OCI-LY1 (cell line): ENCODE data around the gene PSEN1.
"Not testable (repeated sequence)": the region's sequence is repeated elsewhere in the genome, so short reads cannot be mapped to it uniquely, and the experiment has no call there.

Experiments used
- EZH2 ChIP-seq: fragments of 200-600 bp; sonication (generic), shearing (Covaris generic); IDR thresholded peaks from 2 replicates; pipeline ENCODE4 v1.8.0; 2017; ENCODE audit warnings: borderline replicate concordance, mixed run types, mild to moderate bottlenecking, antibody characterized with exemption, low read length, moderate library complexity, mixed read lengths
- TF ChIP-seq, protein P1 (sequence below): fragments of 200-600 bp; sonication (generic), shearing (Covaris generic); IDR thresholded peaks from 2 replicates; pipeline ENCODE4 v1.5.1; 2017; ENCODE audit warnings: mild to moderate bottlenecking, antibody characterized with exemption, low read length, moderate library complexity, mixed read lengths

DNA sequence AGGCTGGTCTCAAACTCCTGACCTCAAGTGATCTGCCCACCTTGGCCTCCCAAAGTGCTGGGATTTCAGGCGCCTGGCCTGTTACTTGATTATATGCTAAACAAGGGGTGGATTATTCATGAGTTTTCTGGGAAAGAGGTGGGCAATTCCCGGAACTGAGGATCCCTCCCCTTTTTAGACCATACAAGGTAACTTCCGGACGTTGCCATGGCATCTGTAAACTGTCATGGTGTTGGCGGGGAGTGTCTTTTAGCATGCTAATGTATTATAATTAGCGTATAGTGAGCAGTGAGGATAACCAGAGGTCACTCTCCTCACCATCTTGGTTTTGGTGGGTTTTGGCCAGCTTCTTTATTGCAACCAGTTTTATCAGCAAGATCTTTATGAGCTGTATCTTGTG lies 33.5 kb downstream of the PSEN1 start:
- TF ChIP-seq, protein P1, sequence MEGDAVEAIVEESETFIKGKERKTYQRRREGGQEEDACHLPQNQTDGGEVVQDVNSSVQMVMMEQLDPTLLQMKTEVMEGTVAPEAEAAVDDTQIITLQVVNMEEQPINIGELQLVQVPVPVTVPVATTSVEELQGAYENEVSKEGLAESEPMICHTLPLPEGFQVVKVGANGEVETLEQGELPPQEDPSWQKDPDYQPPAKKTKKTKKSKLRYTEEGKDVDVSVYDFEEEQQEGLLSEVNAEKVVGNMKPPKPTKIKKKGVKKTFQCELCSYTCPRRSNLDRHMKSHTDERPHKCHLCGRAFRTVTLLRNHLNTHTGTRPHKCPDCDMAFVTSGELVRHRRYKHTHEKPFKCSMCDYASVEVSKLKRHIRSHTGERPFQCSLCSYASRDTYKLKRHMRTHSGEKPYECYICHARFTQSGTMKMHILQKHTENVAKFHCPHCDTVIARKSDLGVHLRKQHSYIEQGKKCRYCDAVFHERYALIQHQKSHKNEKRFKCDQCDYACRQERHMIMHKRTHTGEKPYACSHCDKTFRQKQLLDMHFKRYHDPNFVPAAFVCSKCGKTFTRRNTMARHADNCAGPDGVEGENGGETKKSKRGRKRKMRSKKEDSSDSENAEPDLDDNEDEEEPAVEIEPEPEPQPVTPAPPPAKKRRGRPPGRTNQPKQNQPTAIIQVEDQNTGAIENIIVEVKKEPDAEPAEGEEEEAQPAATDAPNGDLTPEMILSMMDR, result not testable (repeated sequence)
- TF ChIP-seq EZH2, result not testable (repeated sequence)
